ENCODE measurements around the gene SAA2. TPM values are rescaled to one million over a fixed set of nuclear protein-coding genes. Genes with fewer than 3 reads are reported as not detected.

SAA2 gene
- total RNA-seq, 1 experiment from 2014 or later: 1.2 TPM

DNA sequence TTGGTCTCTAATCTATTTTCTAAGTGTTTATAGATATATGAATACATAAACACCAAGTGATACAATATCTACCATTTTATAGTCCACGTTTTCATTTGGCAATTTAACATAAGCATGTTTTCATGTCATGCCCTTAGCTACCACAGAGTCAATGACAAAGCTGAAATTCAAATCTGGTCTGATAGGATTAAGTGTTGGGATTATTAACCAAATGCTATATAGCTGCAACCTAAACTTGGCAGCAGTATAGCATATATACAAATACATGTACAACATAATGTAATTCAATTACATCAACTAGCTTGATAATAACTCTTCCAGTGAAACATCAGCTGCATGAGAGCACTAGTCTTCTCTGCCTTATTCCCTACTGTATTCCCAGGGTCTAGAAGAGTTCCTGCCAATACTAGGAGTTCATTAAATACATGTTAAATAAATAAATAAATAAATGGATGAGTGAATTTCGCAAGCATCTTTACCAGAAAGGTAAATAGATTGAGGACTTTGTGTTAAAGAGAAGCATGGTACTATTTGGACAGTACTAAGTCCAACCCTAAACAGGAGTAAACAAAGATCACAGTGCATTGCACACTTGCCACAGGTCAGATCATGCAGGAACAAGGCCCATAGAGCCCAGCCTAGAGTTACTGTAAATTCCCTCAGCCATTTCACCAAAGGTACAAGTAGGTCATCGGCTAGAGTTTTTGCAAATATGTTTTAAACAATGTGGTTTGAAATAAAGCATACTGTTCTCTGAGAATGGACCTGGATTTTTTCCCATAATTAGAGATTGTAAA is 24.7 kb downstream of the SAA2 start:
- Histone ChIP-seq H3K27ac (ENCODE audit: low read depth, low read length, poor library complexity, severe bottlenecking) (no peak overlapping the region), H3K9me3 (ENCODE audit: low read depth, low read length, poor library complexity, severe bottlenecking) (no peaks in the 10 kb centered on the region), H3K4me1 (ENCODE audit: insufficient read depth, low read length, poor library complexity, severe bottlenecking) (no peaks in the 10 kb centered on the region), H3K36me3 (ENCODE audit: insufficient read depth, low read length, poor library complexity, severe bottlenecking) (no peaks in the 10 kb centered on the region), H3K4me3 (ENCODE audit: low read depth, low read length, poor library complexity, severe bottlenecking) (no peak overlapping the region), H3K27me3 (replicated peaks; ENCODE audit: insufficient read depth, low read depth, low read length, poor library complexity) (no peaks in the 10 kb centered on the region)
- no peak for DNase-seq (ENCODE audit: low spot score)
- intact Hi-C loops (cut with micrococcal nuclease; ENCODE audit: unreplicated experiment): no loop called here
- CTCF ChIA-PET: no interaction called here
- BruUV-seq (replicated peaks): no TSS peak
- TF ChIP-seq, protein P1, sequence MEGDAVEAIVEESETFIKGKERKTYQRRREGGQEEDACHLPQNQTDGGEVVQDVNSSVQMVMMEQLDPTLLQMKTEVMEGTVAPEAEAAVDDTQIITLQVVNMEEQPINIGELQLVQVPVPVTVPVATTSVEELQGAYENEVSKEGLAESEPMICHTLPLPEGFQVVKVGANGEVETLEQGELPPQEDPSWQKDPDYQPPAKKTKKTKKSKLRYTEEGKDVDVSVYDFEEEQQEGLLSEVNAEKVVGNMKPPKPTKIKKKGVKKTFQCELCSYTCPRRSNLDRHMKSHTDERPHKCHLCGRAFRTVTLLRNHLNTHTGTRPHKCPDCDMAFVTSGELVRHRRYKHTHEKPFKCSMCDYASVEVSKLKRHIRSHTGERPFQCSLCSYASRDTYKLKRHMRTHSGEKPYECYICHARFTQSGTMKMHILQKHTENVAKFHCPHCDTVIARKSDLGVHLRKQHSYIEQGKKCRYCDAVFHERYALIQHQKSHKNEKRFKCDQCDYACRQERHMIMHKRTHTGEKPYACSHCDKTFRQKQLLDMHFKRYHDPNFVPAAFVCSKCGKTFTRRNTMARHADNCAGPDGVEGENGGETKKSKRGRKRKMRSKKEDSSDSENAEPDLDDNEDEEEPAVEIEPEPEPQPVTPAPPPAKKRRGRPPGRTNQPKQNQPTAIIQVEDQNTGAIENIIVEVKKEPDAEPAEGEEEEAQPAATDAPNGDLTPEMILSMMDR (conservative IDR thresholded peaks at IDR 0.05; ENCODE audit: low read depth, low read length): no peak
- TF ChIP-seq EZH2 (IDR thresholded peaks at IDR 0.05; ENCODE audit: borderline replicate concordance, low read depth, low read length, poor library complexity, severe bottlenecking): no peak
- POLR2A ChIA-PET (ENCODE audit: low non-redundant PET): no interaction called here

DNA sequence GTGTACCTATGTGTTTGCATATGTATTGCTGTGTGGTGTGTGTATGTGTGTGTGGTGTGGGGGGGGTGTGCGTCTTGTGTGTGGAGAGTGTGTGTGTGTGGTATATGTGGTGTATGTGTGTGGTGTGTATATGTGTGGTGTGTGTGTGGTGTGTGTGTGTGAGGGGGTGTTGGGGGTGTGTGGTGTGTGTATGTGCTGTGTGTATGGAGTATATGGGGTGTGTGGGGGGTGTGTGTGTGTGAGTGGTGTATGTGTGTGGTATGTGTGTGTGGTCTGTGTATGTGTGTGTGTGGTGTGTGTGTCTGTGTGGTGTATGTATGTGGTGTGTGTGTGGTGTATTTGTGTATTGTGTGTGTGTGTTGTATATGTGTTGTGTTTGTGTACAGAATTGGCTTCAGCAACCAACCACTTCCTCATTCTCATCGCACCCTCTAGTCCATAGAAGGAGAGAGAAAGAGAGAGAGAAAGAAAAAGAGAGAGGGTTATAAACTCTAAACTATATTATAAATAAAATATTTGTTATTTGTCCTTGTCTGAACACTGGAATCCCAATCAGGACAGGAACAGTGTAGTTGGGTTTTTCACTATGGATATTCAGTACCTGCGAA is 25.6 kb downstream of the SAA2 start:
- ChIA-PET CTCF (no interaction called here), POLR2A (ENCODE audit: low non-redundant PET) (no interaction called here)
- TF ChIP-seq, protein P1 (conservative IDR thresholded peaks at IDR 0.05; ENCODE audit: low read depth, low read length): no peak
- no peak for TF ChIP-seq EZH2 (IDR thresholded peaks at IDR 0.05; ENCODE audit: borderline replicate concordance, low read depth, low read length, poor library complexity, severe bottlenecking)
- Histone ChIP-seq H3K4me1 (ENCODE audit: insufficient read depth, low read length, poor library complexity, severe bottlenecking) (no peaks in the 10 kb centered on the region), H3K4me3 (ENCODE audit: low read depth, low read length, poor library complexity, severe bottlenecking) (no peak overlapping the region), H3K27me3 (replicated peaks; ENCODE audit: insufficient read depth, low read depth, low read length, poor library complexity) (no peaks in the 10 kb centered on the region), H3K27ac (ENCODE audit: low read depth, low read length, poor library complexity, severe bottlenecking) (no peak overlapping the region), H3K9me3 (ENCODE audit: low read depth, low read length, poor library complexity, severe bottlenecking) (no peaks in the 10 kb centered on the region), H3K36me3 (ENCODE audit: insufficient read depth, low read length, poor library complexity, severe bottlenecking) (no peaks in the 10 kb centered on the region)
- intact Hi-C loops (cut with micrococcal nuclease; ENCODE audit: unreplicated experiment): no loop called here
- no TSS peak for BruUV-seq (replicated peaks)
- DNase-seq (ENCODE audit: low spot score): no peak

DNA sequence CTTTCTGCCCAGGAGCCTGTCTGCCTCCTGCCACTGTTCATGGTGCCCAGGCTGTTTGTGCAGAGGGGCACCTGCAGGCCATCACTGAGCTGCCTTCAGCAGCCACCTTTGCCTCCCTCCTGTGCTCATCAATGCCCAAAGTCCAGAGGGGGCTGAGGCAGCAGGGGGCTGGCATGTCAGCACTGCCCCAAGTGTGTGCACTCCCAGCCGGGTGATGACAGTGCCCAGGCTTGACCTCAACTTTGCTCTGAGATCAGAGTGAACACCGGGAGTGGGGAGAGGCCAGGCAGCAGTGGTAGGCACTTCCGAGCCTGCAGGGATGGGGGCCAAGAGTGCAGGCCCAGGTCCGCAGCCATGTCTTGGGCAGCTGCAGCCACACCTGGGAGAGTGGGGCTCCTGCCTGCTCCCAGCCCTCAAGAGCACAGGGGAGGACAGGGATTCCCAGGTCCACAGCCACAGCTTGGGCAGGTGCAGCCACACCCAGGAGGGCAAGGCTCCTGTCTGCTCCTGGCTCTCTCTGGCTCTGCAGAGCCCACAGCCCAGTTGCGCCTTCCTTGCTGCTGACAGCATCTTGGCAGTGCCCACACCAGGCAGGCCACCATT is 27.1 kb downstream of the SAA2 start:
- TF ChIP-seq, protein P1 (conservative IDR thresholded peaks at IDR 0.05; ENCODE audit: low read depth, low read length): no peak
- TF ChIP-seq EZH2 (IDR thresholded peaks at IDR 0.05; ENCODE audit: borderline replicate concordance, low read depth, low read length, poor library complexity, severe bottlenecking): no peak
- no peak overlapping the region for H3K27ac ChIP-seq (ENCODE audit: low read depth, low read length, poor library complexity, severe bottlenecking)
- no peaks in the 10 kb centered on the region for H3K9me3 ChIP-seq (ENCODE audit: low read depth, low read length, poor library complexity, severe bottlenecking)
- H3K27me3 ChIP-seq (replicated peaks; ENCODE audit: insufficient read depth, low read depth, low read length, poor library complexity): no peaks in the 10 kb centered on the region
- intact Hi-C loops (cut with micrococcal nuclease; ENCODE audit: unreplicated experiment): no loop called here
- no peak for DNase-seq (ENCODE audit: low spot score)
- BruUV-seq (replicated peaks): no TSS peak
- ChIA-PET CTCF (no interaction called here), POLR2A (ENCODE audit: low non-redundant PET) (no interaction called here)
- H3K36me3 ChIP-seq (ENCODE audit: insufficient read depth, low read length, poor library complexity, severe bottlenecking): no peaks in the 10 kb centered on the region
- no peak overlapping the region for H3K4me3 ChIP-seq (ENCODE audit: low read depth, low read length, poor library complexity, severe bottlenecking)
- no peaks in the 10 kb centered on the region for H3K4me1 ChIP-seq (ENCODE audit: insufficient read depth, low read length, poor library complexity, severe bottlenecking)

All from A673 (cell line).